ENCODE data around the gene RSF1. TPM values are rescaled to one million over a fixed set of nuclear protein-coding genes. Genes with fewer than 3 reads are reported as not detected.

RSF1 gene
- total and polyA plus RNA-seq, 2 experiments from 2014 or later: 51.2 to 188 TPM

DNA sequence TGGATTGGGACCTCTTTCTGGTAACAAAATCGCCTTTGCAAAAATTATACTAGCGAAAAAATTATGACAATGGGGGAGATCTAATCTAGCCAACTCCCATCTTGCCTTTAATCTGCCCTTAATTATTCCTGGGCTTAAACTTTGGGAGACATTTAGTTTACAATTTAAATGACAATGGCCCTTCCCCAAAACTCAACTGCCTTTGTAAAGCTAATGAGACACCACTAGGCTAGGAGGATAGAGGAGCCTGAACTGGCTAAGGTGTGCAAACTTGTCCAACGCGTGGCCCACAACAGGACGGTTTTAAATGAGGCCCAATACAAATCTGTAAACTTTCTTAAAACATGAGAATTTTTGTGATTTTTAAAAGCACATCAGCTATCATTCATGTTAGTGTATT, 67.3 kb downstream of the RSF1 start (continued):
- TF ChIP-seq ETS1 (IDR thresholded peaks at IDR 0.05) (no peak), NANOG (IDR thresholded peaks at IDR 0.05; ENCODE audit: borderline replicate concordance) (peak; percentile 80), ZNF114 (CRISPR knock-in tag; IDR thresholded peaks at IDR 0.05) (peak; percentile 60; the same call in 1 of the 2 replicates)

GRCh38 chr11:77752516-77752915, 68.0 kb downstream of the RSF1 start:
- Histone ChIP-seq H3K4me2 (peak overlapping the region; percentile 66), H4K20me1 (replicated peaks; ENCODE audit: insufficient read depth) (no peaks in the 10 kb centered on the region), H3K27ac (ENCODE audit: low read depth) (peak overlapping the region; percentile 81), H3K27me3 (ENCODE audit: insufficient read depth) (no peaks in the 10 kb centered on the region), H3K4me1 (ENCODE audit: insufficient read depth) (peaks cover 58% of the 10 kb centered on the region), H3K36me3 (ENCODE audit: insufficient read depth) (no peaks in the 10 kb centered on the region), H3K9me2 (ENCODE audit: insufficient read depth) (0 out of 2 replicates have a peak, but pooled peaks cover 4% of the 10 kb centered on the region), H3F3A (replicated peaks; ENCODE audit: low read depth) (no peaks in the 10 kb centered on the region), H3K4me3 (peak overlapping the region; percentile 41), H2AFZ (no peak overlapping the region), H3K79me2 (replicated peaks; ENCODE audit: insufficient read depth) (peaks cover 58% of the 10 kb centered on the region)
- H3K9me3 Mint-ChIP-seq: no peaks in the 10 kb centered on the region
- H3K4me3 Mint-ChIP-seq: peak overlapping the region; percentile 35
- TF ChIP-seq, protein P1, sequence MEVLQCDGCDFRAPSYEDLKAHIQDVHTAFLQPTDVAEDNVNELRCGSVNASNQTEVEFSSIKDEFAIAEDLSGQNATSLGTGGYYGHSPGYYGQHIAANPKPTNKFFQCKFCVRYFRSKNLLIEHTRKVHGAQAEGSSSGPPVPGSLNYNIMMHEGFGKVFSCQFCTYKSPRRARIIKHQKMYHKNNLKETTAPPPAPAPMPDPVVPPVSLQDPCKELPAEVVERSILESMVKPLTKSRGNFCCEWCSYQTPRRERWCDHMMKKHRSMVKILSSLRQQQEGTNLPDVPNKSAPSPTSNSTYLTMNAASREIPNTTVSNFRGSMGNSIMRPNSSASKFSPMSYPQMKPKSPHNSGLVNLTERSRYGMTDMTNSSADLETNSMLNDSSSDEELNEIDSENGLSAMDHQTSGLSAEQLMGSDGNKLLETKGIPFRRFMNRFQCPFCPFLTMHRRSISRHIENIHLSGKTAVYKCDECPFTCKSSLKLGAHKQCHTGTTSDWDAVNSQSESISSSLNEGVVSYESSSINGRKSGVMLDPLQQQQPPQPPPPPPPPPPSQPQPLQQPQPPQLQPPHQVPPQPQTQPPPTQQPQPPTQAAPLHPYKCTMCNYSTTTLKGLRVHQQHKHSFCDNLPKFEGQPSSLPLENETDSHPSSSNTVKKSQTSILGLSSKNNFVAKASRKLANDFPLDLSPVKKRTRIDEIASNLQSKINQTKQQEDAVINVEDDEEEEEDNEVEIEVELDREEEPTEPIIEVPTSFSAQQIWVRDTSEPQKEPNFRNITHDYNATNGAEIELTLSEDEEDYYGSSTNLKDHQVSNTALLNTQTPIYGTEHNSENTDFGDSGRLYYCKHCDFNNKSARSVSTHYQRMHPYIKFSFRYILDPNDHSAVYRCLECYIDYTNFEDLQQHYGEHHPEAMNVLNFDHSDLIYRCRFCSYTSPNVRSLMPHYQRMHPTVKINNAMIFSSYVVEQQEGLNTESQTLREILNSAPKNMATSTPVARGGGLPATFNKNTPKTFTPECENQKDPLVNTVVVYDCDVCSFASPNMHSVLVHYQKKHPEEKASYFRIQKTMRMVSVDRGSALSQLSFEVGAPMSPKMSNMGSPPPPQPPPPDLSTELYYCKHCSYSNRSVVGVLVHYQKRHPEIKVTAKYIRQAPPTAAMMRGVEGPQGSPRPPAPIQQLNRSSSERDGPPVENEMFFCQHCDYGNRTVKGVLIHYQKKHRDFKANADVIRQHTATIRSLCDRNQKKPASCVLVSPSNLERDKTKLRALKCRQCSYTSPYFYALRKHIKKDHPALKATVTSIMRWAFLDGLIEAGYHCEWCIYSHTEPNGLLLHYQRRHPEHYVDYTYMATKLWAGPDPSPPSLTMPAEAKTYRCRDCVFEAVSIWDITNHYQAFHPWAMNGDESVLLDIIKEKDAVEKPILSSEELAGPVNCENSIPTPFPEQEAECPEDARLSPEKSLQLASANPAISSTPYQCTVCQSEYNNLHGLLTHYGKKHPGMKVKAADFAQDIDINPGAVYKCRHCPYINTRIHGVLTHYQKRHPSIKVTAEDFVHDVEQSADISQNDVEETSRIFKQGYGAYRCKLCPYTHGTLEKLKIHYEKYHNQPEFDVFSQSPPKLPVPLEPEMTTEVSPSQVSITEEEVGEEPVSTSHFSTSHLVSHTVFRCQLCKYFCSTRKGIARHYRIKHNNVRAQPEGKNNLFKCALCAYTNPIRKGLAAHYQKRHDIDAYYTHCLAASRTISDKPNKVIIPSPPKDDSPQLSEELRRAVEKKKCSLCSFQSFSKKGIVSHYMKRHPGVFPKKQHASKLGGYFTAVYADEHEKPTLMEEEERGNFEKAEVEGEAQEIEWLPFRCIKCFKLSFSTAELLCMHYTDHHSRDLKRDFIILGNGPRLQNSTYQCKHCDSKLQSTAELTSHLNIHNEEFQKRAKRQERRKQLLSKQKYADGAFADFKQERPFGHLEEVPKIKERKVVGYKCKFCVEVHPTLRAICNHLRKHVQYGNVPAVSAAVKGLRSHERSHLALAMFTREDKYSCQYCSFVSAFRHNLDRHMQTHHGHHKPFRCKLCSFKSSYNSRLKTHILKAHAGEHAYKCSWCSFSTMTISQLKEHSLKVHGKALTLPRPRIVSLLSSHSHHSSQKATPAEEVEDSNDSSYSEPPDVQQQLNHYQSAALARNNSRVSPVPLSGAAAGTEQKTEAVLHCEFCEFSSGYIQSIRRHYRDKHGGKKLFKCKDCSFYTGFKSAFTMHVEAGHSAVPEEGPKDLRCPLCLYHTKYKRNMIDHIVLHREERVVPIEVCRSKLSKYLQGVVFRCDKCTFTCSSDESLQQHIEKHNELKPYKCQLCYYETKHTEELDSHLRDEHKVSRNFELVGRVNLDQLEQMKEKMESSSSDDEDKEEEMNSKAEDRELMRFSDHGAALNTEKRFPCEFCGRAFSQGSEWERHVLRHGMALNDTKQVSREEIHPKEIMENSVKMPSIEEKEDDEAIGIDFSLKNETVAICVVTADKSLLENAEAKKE (CRISPR knock-in tag; IDR thresholded peaks at IDR 0.05): 0 out of 2 replicates have a peak, but pooled peaks have one; percentile 37
- no peak for TF ChIP-seq POLR2AphosphoS5 (IDR thresholded peaks at IDR 0.05; ENCODE audit: low read depth)
- peak overlapping the region; percentile 92 for H3K27ac Mint-ChIP-seq
- H3K27me3 Mint-ChIP-seq (ENCODE audit: insufficient read depth, low read depth, poor library complexity): peaks cover 5% of the 10 kb centered on the region
- peaks cover 27% of the 10 kb centered on the region for H3K36me3 Mint-ChIP-seq (ENCODE audit: low read depth)
- peaks cover 68% of the 10 kb centered on the region for H3K4me1 Mint-ChIP-seq
- ATAC-seq: peak; percentile 67
- peak; percentile 50 for DNase-seq (ENCODE audit: low spot score)

Measured in GM23338 (cell line).